H9 (cell line): Measurements from ENCODE around the gene EFCAB14. TPM values are rescaled to one million over a fixed set of nuclear protein-coding genes. Genes with fewer than 3 reads are reported as not detected.
A peak's percentile ranks its signal among the peaks of the same experiment; 100 is the strongest.

ENCODE experiments used
- DNase-seq: peaks from one replicate; pipeline ENCODE4 v3.0.0-alpha.2; 2017
- H2AFZ ChIP-seq: one replicate; pipeline ENCODE4 v1.6.1; 2013; ENCODE audit warnings: mild to moderate bottlenecking, low read length, control low read depth, moderate library complexity
- H2AK5ac ChIP-seq: 2 replicates; pipeline ENCODE4 v1.6.1; 2013; ENCODE audit warnings: low read length, control low read depth, mixed read lengths; ENCODE audit not compliant: insufficient read length
- H2BK120ac ChIP-seq: one replicate; pipeline ENCODE4 v1.6.1; 2013; ENCODE audit warnings: low read depth, mild to moderate bottlenecking, low read length, control low read depth, inconsistent platforms; ENCODE audit not compliant: poor library complexity, severe bottlenecking
- H2BK12ac ChIP-seq: 2 replicates; pipeline ENCODE4 v1.6.1; 2013; ENCODE audit warnings: low read length, control low read depth, mixed read lengths, low read depth; ENCODE audit not compliant: insufficient read length
- H2BK15ac ChIP-seq: 2 replicates; pipeline ENCODE4 v1.6.1; 2013; ENCODE audit warnings: low read depth, low read length, control low read depth
- H2BK20ac ChIP-seq: one replicate; pipeline ENCODE4 v1.6.1; 2013; ENCODE audit warnings: low read depth, mild to moderate bottlenecking, low read length, control low read depth, inconsistent platforms; ENCODE audit not compliant: poor library complexity, severe bottlenecking
- H2BK5ac ChIP-seq: 2 replicates; pipeline ENCODE4 v1.6.1; 2013; ENCODE audit warnings: low read length, control low read depth, mixed read lengths; ENCODE audit not compliant: insufficient read length
- H3K14ac ChIP-seq: 2 replicates; pipeline ENCODE4 v1.6.1; 2013; ENCODE audit warnings: low read length, control low read depth; ENCODE audit not compliant: insufficient read depth
- H3K18ac ChIP-seq: 2 replicates; pipeline ENCODE4 v1.6.1; 2013; ENCODE audit warnings: low read depth, mild to moderate bottlenecking, mixed read lengths, low read length, control low read depth; ENCODE audit not compliant: insufficient read length
- H3K23ac ChIP-seq: 2 replicates; pipeline ENCODE4 v1.6.1; 2013; ENCODE audit warnings: low read length, control low read depth, mixed read lengths, low read depth; ENCODE audit not compliant: insufficient read length
- H3K23me2 ChIP-seq: 2 replicates; pipeline ENCODE4 v1.6.1; 2013; ENCODE audit warnings: low read depth, mild to moderate bottlenecking, mixed read lengths, low read length, control low read depth; ENCODE audit not compliant: insufficient read length, poor library complexity, severe bottlenecking
- H3K27ac ChIP-seq: 2 replicates; pipeline ENCODE4 v1.5.1; 2013; ENCODE audit warnings: low read length, control low read depth, mixed read lengths, low read depth; ENCODE audit not compliant: insufficient read length
- H3K27me3 ChIP-seq: 2 replicates; pipeline ENCODE4 v1.6.1; 2013; ENCODE audit warnings: low read length, control low read depth, inconsistent platforms; ENCODE audit not compliant: insufficient read depth
- H3K4ac ChIP-seq: 2 replicates; pipeline ENCODE4 v1.6.1; 2013; ENCODE audit warnings: low read depth, mild to moderate bottlenecking, control low read depth, inconsistent platforms, low read length, moderate library complexity
- H3K4me1 ChIP-seq: 2 replicates; pipeline ENCODE4 v1.6.1; 2013; ENCODE audit warnings: low read length, control low read depth, inconsistent platforms; ENCODE audit not compliant: insufficient read depth
- H3K4me2 ChIP-seq: 2 replicates; pipeline ENCODE4 v1.6.1; 2013; ENCODE audit warnings: low read length, control low read depth, mixed read lengths; ENCODE audit not compliant: insufficient read length, insufficient read depth
- H3K56ac ChIP-seq: 2 replicates; pipeline ENCODE4 v1.6.1; 2013; ENCODE audit warnings: low read depth, mild to moderate bottlenecking, mixed read lengths, low read length, control low read depth; ENCODE audit not compliant: insufficient read length
- H3K79me1 ChIP-seq: 2 replicates; pipeline ENCODE4 v1.6.1; 2013; ENCODE audit warnings: low read depth, mild to moderate bottlenecking, moderate library complexity, low read length, control low read depth, inconsistent platforms; ENCODE audit not compliant: insufficient read depth, poor library complexity, severe bottlenecking
- H3K79me2 ChIP-seq: 2 replicates; pipeline ENCODE4 v1.6.1; 2013; ENCODE audit warnings: low read length, control low read depth, inconsistent platforms; ENCODE audit not compliant: insufficient read depth
- H3K9ac ChIP-seq: 2 replicates; pipeline ENCODE4 v1.6.1; 2013; ENCODE audit warnings: low read length, control low read depth, mixed read lengths; ENCODE audit not compliant: insufficient read length; ENCODE audit errors: extremely low read depth
- H3K9me3 ChIP-seq: one replicate; pipeline ENCODE4 v1.6.1; 2013; ENCODE audit warnings: low read depth, low read length, inconsistent platforms; ENCODE audit not compliant: control insufficient read depth
- H3T11ph ChIP-seq: one replicate; pipeline ENCODE4 v1.6.1; 2013; ENCODE audit warnings: mild to moderate bottlenecking, low read length, control low read depth, inconsistent platforms
- H4K20me1 ChIP-seq: one replicate; pipeline ENCODE4 v1.6.1; 2013; ENCODE audit not compliant: control insufficient read depth, insufficient read length, insufficient read depth
- H4K5ac ChIP-seq: 2 replicates; pipeline ENCODE4 v1.6.1; 2013; ENCODE audit warnings: low read depth, mild to moderate bottlenecking, mixed read lengths, low read length, control low read depth; ENCODE audit not compliant: insufficient read length
- H4K8ac ChIP-seq: replicated peaks from 2 replicates; pipeline ENCODE4 v1.6.1; 2013; ENCODE audit warnings: low read length, control low read depth, mixed read lengths, low read depth; ENCODE audit not compliant: insufficient read length
- H4K91ac ChIP-seq: 2 replicates; pipeline ENCODE4 v1.6.1; 2013; ENCODE audit warnings: low read depth, mild to moderate bottlenecking, moderate library complexity, mixed read lengths, low read length, control low read depth; ENCODE audit not compliant: insufficient read length
- H3K27ac Mint-ChIP-seq, 3 experiments: 2 replicates in 2 of 3; 3 replicates in 1 of 3; pipeline ENCODE4 v1.8.0; 2020 to 2021; ENCODE audit warnings: mixed read lengths in 3 of 3, mild to moderate bottlenecking in 1 of 3, moderate library complexity in 1 of 3
- H3K27me3 Mint-ChIP-seq: 2 replicates; pipeline ENCODE4 v1.8.0; 2021; ENCODE audit warnings: low read depth, mild to moderate bottlenecking, moderate library complexity, mixed read lengths
- H3K36me3 Mint-ChIP-seq, 3 experiments: 2 replicates in 2 of 3; 3 replicates in 1 of 3; pipeline ENCODE4 v1.8.0; 2020 to 2021; ENCODE audit warnings: low read depth in 3 of 3, mixed read lengths in 3 of 3; ENCODE audit not compliant: insufficient read depth in 1 of 3
- H3K4me1 Mint-ChIP-seq, 2 experiments: 2 replicates each; pipeline ENCODE4 v1.8.0; 2020; ENCODE audit warnings: mixed read lengths in 2 of 2
- H3K4me3 Mint-ChIP-seq, 2 experiments: 2 replicates in 1 of 2; 3 replicates in 1 of 2; pipeline ENCODE4 v1.8.0; 2020 to 2021; ENCODE audit warnings: mild to moderate bottlenecking in 2 of 2, mixed read lengths in 2 of 2, moderate library complexity in 1 of 2
- H3K9me3 Mint-ChIP-seq, 2 experiments: 2 replicates in 1 of 2; 3 replicates in 1 of 2; pipeline ENCODE4 v1.8.0; 2020; ENCODE audit warnings: mild to moderate bottlenecking in 2 of 2, mixed read lengths in 2 of 2, moderate library complexity in 1 of 2
- CTCF ChIP-seq: fragments of 200-600 bp; sonication (generic); conservative IDR thresholded peaks from 3 replicates; pipeline ENCODE4 v1.8.0; 2021; ENCODE audit warnings: antibody characterized with exemption, mild to moderate bottlenecking
- WGBS: extraction: QIAGEN DNeasy Blood & Tissue Kit; methylation state at CpG from one replicate; pipeline ENCODE4 v1.1.7; 2013; ENCODE audit warnings: missing lambda C conversion rate, low lambda C conversion rate, mixed read lengths; ENCODE audit not compliant: insufficient read length; ENCODE audit errors: extremely low coverage; 5-methylcytosine and 5-hydroxymethylcytosine counted together
- total RNA-seq: library from RNA; stranded (reverse); gene quantifications from 2 replicates; pipeline ENCODE4 v1.2.1, GENCODE V29; 2021

Gene EFCAB14
- total RNA-seq, 1 experiment from 2014 or later = 42.2 TPM

GRCh38 chr1:46717654-46718053 is 1.3 kb downstream of the EFCAB14 start:
- peak overlapping the region in 1 of 3 experiments; percentile 2; a peak in 1 of 7 replicates for H3K27ac Mint-ChIP-seq
- no peak for DNase-seq
- Histone ChIP-seq H2BK5ac (no peak overlapping the region), H3K4ac (no peak overlapping the region), H3K4me1 (peaks cover 9% of the 10 kb centered on the region; the same call in 1 of the 2 replicates), H2BK15ac (no peak overlapping the region), H3K18ac (no peak overlapping the region), H3K23ac (no peak overlapping the region), H3K27me3 (no peaks in the 10 kb centered on the region), H2BK120ac (no peak overlapping the region), H4K20me1 (no peaks in the 10 kb centered on the region), H3K27ac (no peak overlapping the region), H2AK5ac (no peak overlapping the region), H2BK20ac (no peak overlapping the region), H3K23me2 (peaks cover 8% of the 10 kb centered on the region), H4K5ac (no peak overlapping the region), H3K79me2 (peaks cover 15% of the 10 kb centered on the region), H2BK12ac (no peak overlapping the region), H4K91ac (no peak overlapping the region), H3T11ph (no peak overlapping the region), H3K79me1 (peaks cover 16% of the 10 kb centered on the region), H4K8ac (no peak overlapping the region), H3K4me2 (peak overlapping the region; percentile 99), H3K56ac (no peak overlapping the region), H3K9me3 (no peaks in the 10 kb centered on the region), H3K14ac (no peak overlapping the region), H3K9ac (peak overlapping the region; percentile 87), H2AFZ (no peak overlapping the region)
- TF ChIP-seq CTCF = no peak
- WGBS = no CpG with 5 or more reads among the region's 9 CpGs
- peaks cover 3 to 44% (median 15%) of the 10 kb centered on the region in 3 experiments; a peak in 5 of 7 replicates for H3K36me3 Mint-ChIP-seq
- H3K4me3 Mint-ChIP-seq = peak overlapping the region; percentile 92 to 96
- H3K9me3 Mint-ChIP-seq = no peaks in the 10 kb centered on the region
- H3K27me3 Mint-ChIP-seq = peaks cover 6% of the 10 kb centered on the region; the same call in 1 of the 2 replicates
- peaks cover 21 to 25% of the 10 kb centered on the region in 2 experiments for H3K4me1 Mint-ChIP-seq
